ENCODE results near the gene DMRTA2.

- TF ChIP-seq POLR2AphosphoS5 (IDR thresholded peaks at IDR 0.05; ENCODE audit: low read depth, low read length): no peak
- TF ChIP-seq, protein P1, sequence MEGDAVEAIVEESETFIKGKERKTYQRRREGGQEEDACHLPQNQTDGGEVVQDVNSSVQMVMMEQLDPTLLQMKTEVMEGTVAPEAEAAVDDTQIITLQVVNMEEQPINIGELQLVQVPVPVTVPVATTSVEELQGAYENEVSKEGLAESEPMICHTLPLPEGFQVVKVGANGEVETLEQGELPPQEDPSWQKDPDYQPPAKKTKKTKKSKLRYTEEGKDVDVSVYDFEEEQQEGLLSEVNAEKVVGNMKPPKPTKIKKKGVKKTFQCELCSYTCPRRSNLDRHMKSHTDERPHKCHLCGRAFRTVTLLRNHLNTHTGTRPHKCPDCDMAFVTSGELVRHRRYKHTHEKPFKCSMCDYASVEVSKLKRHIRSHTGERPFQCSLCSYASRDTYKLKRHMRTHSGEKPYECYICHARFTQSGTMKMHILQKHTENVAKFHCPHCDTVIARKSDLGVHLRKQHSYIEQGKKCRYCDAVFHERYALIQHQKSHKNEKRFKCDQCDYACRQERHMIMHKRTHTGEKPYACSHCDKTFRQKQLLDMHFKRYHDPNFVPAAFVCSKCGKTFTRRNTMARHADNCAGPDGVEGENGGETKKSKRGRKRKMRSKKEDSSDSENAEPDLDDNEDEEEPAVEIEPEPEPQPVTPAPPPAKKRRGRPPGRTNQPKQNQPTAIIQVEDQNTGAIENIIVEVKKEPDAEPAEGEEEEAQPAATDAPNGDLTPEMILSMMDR (IDR thresholded peaks at IDR 0.05): no peak
- TF ChIP-seq, protein P2, sequence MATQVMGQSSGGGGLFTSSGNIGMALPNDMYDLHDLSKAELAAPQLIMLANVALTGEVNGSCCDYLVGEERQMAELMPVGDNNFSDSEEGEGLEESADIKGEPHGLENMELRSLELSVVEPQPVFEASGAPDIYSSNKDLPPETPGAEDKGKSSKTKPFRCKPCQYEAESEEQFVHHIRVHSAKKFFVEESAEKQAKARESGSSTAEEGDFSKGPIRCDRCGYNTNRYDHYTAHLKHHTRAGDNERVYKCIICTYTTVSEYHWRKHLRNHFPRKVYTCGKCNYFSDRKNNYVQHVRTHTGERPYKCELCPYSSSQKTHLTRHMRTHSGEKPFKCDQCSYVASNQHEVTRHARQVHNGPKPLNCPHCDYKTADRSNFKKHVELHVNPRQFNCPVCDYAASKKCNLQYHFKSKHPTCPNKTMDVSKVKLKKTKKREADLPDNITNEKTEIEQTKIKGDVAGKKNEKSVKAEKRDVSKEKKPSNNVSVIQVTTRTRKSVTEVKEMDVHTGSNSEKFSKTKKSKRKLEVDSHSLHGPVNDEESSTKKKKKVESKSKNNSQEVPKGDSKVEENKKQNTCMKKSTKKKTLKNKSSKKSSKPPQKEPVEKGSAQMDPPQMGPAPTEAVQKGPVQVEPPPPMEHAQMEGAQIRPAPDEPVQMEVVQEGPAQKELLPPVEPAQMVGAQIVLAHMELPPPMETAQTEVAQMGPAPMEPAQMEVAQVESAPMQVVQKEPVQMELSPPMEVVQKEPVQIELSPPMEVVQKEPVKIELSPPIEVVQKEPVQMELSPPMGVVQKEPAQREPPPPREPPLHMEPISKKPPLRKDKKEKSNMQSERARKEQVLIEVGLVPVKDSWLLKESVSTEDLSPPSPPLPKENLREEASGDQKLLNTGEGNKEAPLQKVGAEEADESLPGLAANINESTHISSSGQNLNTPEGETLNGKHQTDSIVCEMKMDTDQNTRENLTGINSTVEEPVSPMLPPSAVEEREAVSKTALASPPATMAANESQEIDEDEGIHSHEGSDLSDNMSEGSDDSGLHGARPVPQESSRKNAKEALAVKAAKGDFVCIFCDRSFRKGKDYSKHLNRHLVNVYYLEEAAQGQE (IDR thresholded peaks at IDR 0.05; ENCODE audit: insufficient read depth in 1 of 2, low read depth in 2 of 2, low read length in 1 of 2): no peak
These were observed 8.4 kb downstream of the DMRTA2 start for GRCh38 chr1:50414853-50415234.
